HG03196 (cell line): ENCODE data around the gene PPP2R3C.
"Not testable (repeated sequence)": the region's sequence is repeated elsewhere in the genome, so short reads cannot be mapped to it uniquely, and the experiment has no call there.

ENCODE experiments used
- ATAC-seq: cut with Tn5 transposase; IDR thresholded peaks from one replicate; pipeline ENCODE4 v1.9.1; 2021; ENCODE audit not compliant: unreplicated experiment

PPP2R3C gene

GRCh38 chr14:35121887-35122695, at the start of gene PPP2R3C, which contains the start of gene PRORP:
PPP2R3C (minus strand) TSS chr14:35121990; CDS start chr14:35121959, 31 bp downstream.
PRORP (plus strand) TSS chr14:35122552; CDS start chr14:35123246, 694 bp downstream.
- peak; percentile 85 for ATAC-seq

GRCh38 chr14:35167496-35167895, 45.7 kb upstream of the PPP2R3C start:
- ATAC-seq = no peak

- no peak for ATAC-seq
Measured at GRCh38 chr14:35164849-35165248, 43.1 kb upstream of the PPP2R3C start.

- no peak for ATAC-seq
Measured at GRCh38 chr14:35163384-35163783, 41.6 kb upstream of the PPP2R3C start.

- no peak for ATAC-seq
Measured at GRCh38 chr14:35161231-35161630, 39.4 kb upstream of the PPP2R3C start.

GRCh38 chr14:35159742-35160409, 38.1 kb upstream of the PPP2R3C start:
- ATAC-seq = peak; percentile 53

GRCh38 chr14:35158951-35159653, 37.3 kb upstream of the PPP2R3C start:
- no peak for ATAC-seq

- ATAC-seq = no peak
Measured at GRCh38 chr14:35158491-35158890, 36.7 kb upstream of the PPP2R3C start.

- no peak for ATAC-seq
Measured at GRCh38 chr14:35155962-35156361, 34.2 kb upstream of the PPP2R3C start.

- ATAC-seq = no peak
Measured at GRCh38 chr14:35154016-35154415, 32.2 kb upstream of the PPP2R3C start.

GRCh38 chr14:35152531-35152930, 30.7 kb upstream of the PPP2R3C start:
- ATAC-seq = not testable (repeated sequence)

- no peak for ATAC-seq
Measured at GRCh38 chr14:35149239-35149638, 27.4 kb upstream of the PPP2R3C start.

GRCh38 chr14:35147711-35148110, 25.9 kb upstream of the PPP2R3C start:
- no peak for ATAC-seq

GRCh38 chr14:35147186-35147585, 25.4 kb upstream of the PPP2R3C start:
- no peak for ATAC-seq

GRCh38 chr14:35146711-35147149, 24.9 kb upstream of the PPP2R3C start:
- no peak for ATAC-seq

GRCh38 chr14:35144029-35144428, 22.2 kb upstream of the PPP2R3C start:
- ATAC-seq = no peak

GRCh38 chr14:35140718-35141581, 19.2 kb upstream of the PPP2R3C start:
- no peak for ATAC-seq

GRCh38 chr14:35138585-35138984, 16.8 kb upstream of the PPP2R3C start:
- ATAC-seq = no peak

- no peak for ATAC-seq
Measured at GRCh38 chr14:35134329-35135123, 12.7 kb upstream of the PPP2R3C start.
